GM23338 (cell line): Measurements from ENCODE around the gene SMIM45. TPM values are rescaled to one million over a fixed set of nuclear protein-coding genes. Genes with fewer than 3 reads are reported as not detected.

ENCODE experiments used
- polyA plus RNA-seq: library from polyadenylated mRNA; unstranded; fragments of >200 nt; fragmentation: Nextera tagmentation; extraction: Ambion mirVana; gene quantifications from 2 replicates; pipeline ENCODE4 v1.2.1, GENCODE V29; 2016
- total RNA-seq: library from RNA; depleted of rRNA; stranded (reverse); fragments of >200 nt; shearing (Covaris generic); gene quantifications from 2 replicates; pipeline ENCODE4 v1.2.3, GENCODE V29; 2014; rRNA removed

Gene SMIM45

Other genes with a start within 250 kb of the SMIM45 start
- gene CCDC134, start 151.5 kb upstream of the SMIM45 start, total RNA-seq, result 21.0 and 24.5 TPM in 2 replicates
- 2.7 and 4.2 TPM in 2 replicates for gene CCDC134, start 151.5 kb upstream of the SMIM45 start, polyA plus RNA-seq
- gene SREBF2, start 119.0 kb upstream of the SMIM45 start, total RNA-seq, result 147 and 163 TPM in 2 replicates
- 48.7 and 49.8 TPM in 2 replicates for gene SREBF2, start 119.0 kb upstream of the SMIM45 start, polyA plus RNA-seq
- 0.62 and 5.1 TPM in 2 replicates for gene SHISA8, start 37.1 kb upstream of the SMIM45 start, total RNA-seq
- 0.21 TPM in 1 of 2 replicates, not detected in the other for gene SHISA8, start 37.1 kb upstream of the SMIM45 start, polyA plus RNA-seq
- 0.97 and 1.7 TPM in 2 replicates for gene TNFRSF13C, start 25.3 kb upstream of the SMIM45 start, total RNA-seq
- 0.75 and 1.0 TPM in 2 replicates for gene TNFRSF13C, start 25.3 kb upstream of the SMIM45 start, polyA plus RNA-seq
- 40.0 and 61.6 TPM in 2 replicates for gene CENPM, start 5.0 kb upstream of the SMIM45 start, total RNA-seq
- 50.0 and 51.1 TPM in 2 replicates for gene CENPM, start 5.0 kb upstream of the SMIM45 start, polyA plus RNA-seq
- 28.4 and 30.7 TPM in 2 replicates for gene SEPTIN3, start 17.3 kb downstream of the SMIM45 start, total RNA-seq
- 16.4 and 19.4 TPM in 2 replicates for gene SEPTIN3, start 17.3 kb downstream of the SMIM45 start, polyA plus RNA-seq
- 0.14 and 0.39 TPM in 2 replicates for gene WBP2NL, start 46.6 kb downstream of the SMIM45 start, total RNA-seq
- not detected in 2 replicates for gene WBP2NL, start 46.6 kb downstream of the SMIM45 start, polyA plus RNA-seq
- gene NAGA, start 118.7 kb downstream of the SMIM45 start, total RNA-seq, result 17.8 and 21.4 TPM in 2 replicates
- 6.3 and 6.6 TPM in 2 replicates for gene NAGA, start 118.7 kb downstream of the SMIM45 start, polyA plus RNA-seq
- 5.9 and 7.6 TPM in 2 replicates for gene PHETA2, start 122.1 kb downstream of the SMIM45 start, total RNA-seq
- 3.8 and 4.5 TPM in 2 replicates for gene PHETA2, start 122.1 kb downstream of the SMIM45 start, polyA plus RNA-seq
- gene SMDT1, start 127.5 kb downstream of the SMIM45 start, total RNA-seq, result 4.9 and 5.2 TPM in 2 replicates
- gene SMDT1, start 127.5 kb downstream of the SMIM45 start, polyA plus RNA-seq, result 95.1 and 97.9 TPM in 2 replicates
- gene NDUFA6, start 138.6 kb downstream of the SMIM45 start, total RNA-seq, result 69.8 and 98.4 TPM in 2 replicates
- gene NDUFA6, start 138.6 kb downstream of the SMIM45 start, polyA plus RNA-seq, result 428 and 433 TPM in 2 replicates
- 0.27 and 1.3 TPM in 2 replicates for gene CYP2D6, start 178.7 kb downstream of the SMIM45 start, total RNA-seq
- gene CYP2D6, start 178.7 kb downstream of the SMIM45 start, polyA plus RNA-seq, result 0.56 and 1.2 TPM in 2 replicates